Measurements from ENCODE around the gene ZNRF3. TPM values are rescaled to one million over a fixed set of nuclear protein-coding genes. Genes with fewer than 3 reads are reported as not detected.

Gene ZNRF3
- 1.5 TPM in 2 replicates for total RNA-seq

GRCh38 chr22:28882878-28883656 lies at the start of gene ZNRF3:
Gene ZNRF3, plus strand, starts transcription at chr22:28883572. Its CDS starts 195 bp downstream, at chr22:28883767.

DNA sequence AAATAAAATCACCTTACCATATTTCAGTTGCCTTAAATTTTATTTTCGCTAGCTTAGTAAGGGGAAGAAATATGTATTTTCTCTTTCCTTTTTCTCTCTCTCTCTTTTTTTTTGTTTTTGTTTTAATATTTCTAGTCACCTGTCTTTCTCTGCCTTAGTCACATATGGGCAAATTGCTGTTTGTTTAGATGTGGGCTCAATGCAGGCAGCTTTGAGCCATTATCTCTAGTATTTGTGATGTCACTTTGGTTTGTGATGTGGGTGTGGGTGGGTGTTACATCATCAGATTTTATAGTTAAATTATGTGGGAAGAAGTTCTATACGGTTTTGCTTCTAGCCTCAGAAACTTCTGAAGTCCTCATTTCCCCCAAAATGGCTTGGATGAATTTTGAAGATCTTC lies 178.4 kb downstream of the ZNRF3 start, which contains the start of gene C22orf31:
TSS of gene C22orf31 (minus strand) at position 59 of the 400 bp plus-strand sequence. CDS start at position 20, 39 bp downstream.

GRCh38 chr22:29072979-29073617 lies 189.7 kb downstream of the ZNRF3 start, which contains the start of gene KREMEN1:
Gene KREMEN1, plus strand, starts transcription at chr22:29073035. Its CDS starts 96 bp downstream, at chr22:29073131.

Other genes with a start within 250 kb of the ZNRF3 start
- gene TTC28, start 203.7 kb upstream of the ZNRF3 start, total RNA-seq, result 16.1 and 22.8 TPM in 2 replicates
- 4.1 and 4.4 TPM in 2 replicates for gene CHEK2, start 141.8 kb upstream of the ZNRF3 start, total RNA-seq
- 21.2 and 23.8 TPM in 2 replicates for gene HSCB, start 141.5 kb upstream of the ZNRF3 start, total RNA-seq
- gene CCDC117, start 110.9 kb upstream of the ZNRF3 start, total RNA-seq, result 14.3 and 16.8 TPM in 2 replicates
- 90.9 and 107 TPM in 2 replicates for gene XBP1, start 83.0 kb upstream of the ZNRF3 start, total RNA-seq
- gene C22orf31, start 178.3 kb downstream of the ZNRF3 start, total RNA-seq, result not detected in 2 replicates
- 0.22 and 0.26 TPM in 2 replicates for gene KREMEN1, start 189.5 kb downstream of the ZNRF3 start, total RNA-seq

Measured in dermis lymphatic vessel endothelial cell (primary cell).